ENCODE data around the gene RAD51B. TPM values are rescaled to one million over a fixed set of nuclear protein-coding genes. Genes with fewer than 3 reads are reported as not detected.

Gene RAD51B
- polyA plus RNA-seq, 1 donor = 7.3 TPM

- DNase-seq (ENCODE audit: low read depth) = no peak
Observed at GRCh38 chr14:68546839-68547238, 727.3 kb downstream of the RAD51B start.

DNA sequence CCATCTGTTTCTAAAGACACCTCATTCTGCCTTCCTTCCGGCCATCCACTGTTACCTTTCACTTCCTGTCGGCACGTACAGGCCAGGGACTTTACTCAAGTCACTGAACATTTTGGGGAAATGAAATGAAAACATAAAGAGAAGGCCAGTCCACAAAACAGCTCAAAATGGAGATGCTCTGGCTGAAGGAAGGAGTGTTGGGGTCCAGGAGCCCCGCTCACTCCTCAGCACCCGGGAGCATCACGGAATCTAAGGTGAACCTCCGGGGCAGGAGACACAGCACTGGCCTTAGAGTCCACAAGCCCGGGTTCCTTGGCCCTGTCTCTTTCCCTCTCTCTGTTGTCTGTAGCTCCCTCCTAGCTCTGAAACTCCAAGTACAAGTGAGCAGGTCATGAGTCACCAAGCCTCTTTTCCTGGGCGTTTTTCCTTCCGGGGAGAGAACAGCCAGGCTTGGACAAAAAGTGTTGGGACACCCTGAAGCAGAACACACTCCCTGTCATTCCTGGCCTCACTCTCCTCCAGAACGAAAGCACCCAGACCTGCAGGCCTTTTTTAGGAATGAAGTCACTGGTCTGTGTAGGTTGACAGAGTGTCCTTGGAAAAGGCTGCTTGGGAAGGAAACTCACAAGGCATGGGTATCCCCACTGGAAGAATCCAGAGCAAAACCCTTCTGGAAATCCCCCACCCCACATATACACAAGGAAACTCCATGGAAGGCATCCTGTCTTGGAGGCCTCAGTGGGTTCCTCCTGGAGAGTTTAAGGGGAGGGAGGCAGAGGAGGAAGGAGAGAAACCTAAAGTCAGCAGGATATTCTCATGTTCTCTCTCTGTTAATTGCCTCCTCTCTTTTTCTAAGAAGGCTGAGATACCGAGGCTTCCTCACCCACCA is 728.0 kb downstream of the RAD51B start:
- DNase-seq (ENCODE audit: low read depth) = no peak

GRCh38 chr14:68548194-68549076 is 728.9 kb downstream of the RAD51B start:
- DNase-seq (ENCODE audit: low read depth) = peak; percentile 74

DNA sequence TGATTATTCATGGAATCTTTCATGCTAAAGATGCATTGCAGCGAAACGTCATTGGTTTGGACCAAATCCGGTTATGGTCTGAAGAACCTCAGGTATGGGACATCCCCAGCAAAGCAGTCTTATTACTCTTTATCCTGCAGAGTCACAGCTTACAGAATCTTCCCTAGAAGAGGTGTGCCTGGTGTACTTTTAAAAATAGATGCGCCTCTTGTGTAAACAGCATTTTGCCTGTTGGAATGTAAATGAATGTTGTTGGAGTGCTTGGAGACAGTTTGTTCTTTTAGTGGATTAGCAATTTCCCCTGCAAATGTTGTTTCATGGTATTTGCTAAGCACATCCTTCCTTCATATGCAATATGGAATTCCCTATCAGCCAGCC is 730.7 kb downstream of the RAD51B start:
- no peak for DNase-seq (ENCODE audit: low read depth)

DNA sequence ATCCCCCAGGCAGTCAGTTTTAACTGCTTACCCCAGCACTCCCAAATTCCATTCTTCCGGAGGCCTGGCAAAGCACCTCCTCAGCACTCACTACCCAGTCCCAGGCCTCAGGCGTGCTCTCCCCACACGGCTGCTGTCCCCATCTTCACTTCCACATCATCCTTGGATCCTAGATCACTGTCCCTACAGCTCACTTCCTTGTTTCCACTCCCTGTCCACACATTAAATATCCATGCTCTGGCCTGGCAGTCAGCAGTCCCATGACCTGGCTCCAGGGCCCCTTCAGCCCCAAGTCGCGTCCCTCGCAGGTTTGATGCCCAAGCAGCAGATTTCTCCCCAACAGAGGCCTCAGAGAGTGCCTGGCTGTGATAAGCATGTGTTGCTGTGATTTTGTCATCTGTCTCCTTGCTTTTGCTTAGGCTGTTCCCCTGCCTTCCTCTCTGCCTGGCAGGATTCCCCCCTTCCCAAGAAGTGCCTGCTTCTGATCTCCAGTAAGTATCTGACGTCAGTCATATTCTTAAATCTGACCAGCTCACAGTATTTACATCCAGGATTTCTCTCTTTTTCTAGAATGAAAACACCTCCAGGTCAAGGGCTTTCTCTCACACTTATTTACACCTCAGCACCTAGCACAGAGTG is 731.6 kb downstream of the RAD51B start:
- no peak for DNase-seq (ENCODE audit: low read depth)

DNA sequence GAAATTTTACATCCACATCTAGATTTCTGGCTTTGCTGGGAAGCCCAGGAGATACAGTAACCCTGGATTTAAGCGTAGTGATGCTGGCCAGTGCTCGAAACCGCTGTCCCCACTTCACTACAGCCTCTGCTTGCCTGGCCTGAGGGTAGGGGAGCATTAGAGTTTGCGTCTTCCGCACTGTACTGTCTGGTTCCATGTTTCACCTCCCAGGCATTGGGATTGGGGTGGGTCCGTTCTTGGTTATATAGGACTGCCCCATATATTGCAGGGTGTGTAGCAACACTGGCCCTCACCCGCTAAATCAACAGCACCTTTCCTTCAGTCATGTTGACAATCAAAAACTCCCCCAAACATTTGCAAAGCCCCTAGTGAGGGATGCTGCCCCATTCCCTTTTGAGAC is 732.5 kb downstream of the RAD51B start:
- DNase-seq (ENCODE audit: low read depth) = no peak

- no peak for DNase-seq (ENCODE audit: low read depth)
Observed at GRCh38 chr14:68552602-68553001, 733.0 kb downstream of the RAD51B start.

DNA sequence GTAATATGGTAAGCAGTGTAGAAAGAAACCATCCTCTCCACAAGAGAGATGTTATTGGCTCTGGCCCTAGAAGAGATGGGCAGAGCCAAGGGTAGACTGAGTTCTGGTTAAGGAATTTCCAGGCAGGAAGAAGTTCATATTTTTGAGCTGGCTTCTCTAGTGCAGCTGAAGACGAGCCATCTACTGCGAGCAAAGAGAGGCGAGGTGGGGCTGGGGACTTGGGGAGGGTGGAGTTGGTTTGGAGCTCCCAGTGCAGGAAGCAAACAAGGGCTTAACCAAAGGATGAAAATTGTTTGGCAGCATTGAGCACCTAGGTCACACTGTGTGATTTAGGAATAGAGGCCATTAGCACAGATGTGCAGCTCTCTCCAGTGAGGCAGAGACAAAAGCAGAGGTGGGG is 733.7 kb downstream of the RAD51B start:
- DNase-seq (ENCODE audit: low read depth) = no peak

- DNase-seq (ENCODE audit: low read depth) = no peak
Observed at GRCh38 chr14:68554231-68554630, 734.7 kb downstream of the RAD51B start.

GRCh38 chr14:68556253-68556652 is 736.7 kb downstream of the RAD51B start:
- DNase-seq (ENCODE audit: low read depth) = no peak

DNA sequence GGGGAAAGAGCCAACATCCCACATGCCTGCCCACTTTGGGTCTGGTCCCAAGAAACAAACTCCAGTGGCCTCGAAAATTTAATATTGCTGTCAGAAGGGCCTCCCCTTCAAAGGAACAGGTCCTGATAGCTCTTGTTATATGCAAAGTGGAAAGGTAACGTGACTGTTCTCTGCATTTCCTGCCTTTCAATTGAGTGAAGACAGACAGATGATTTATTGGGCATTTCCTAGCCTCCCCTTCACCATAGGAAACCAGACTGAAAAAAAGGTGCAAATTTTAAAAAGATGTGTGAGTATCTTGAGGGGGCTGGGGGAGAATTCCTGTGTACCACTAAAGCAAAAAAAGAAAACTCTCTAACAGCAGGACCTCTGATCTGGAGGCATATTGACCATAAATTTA is 738.1 kb downstream of the RAD51B start:
- no peak for DNase-seq (ENCODE audit: low read depth)

DNA sequence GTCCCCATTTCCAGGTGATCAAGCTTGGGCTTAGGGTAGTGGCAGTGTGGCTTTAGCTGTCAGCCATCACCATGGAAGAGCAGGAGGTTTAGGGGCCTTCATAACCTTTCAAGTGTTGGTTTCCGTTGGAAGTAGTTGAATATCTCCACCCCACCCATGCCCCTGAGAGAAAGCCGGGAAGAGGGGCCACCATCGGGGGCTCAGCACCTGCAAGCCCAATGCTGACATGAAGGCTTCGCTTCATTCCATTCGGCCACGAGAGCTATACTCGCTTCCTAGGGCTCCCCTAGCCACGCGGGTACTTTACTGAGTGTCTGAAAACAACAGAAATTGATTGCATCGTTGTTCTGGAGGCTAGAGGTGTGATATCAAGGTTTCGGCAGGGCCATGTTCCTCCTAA is 738.5 kb downstream of the RAD51B start:
- DNase-seq (ENCODE audit: low read depth) = no peak

- DNase-seq (ENCODE audit: low read depth) = no peak
Observed at GRCh38 chr14:68559949-68560348, 740.4 kb downstream of the RAD51B start.

DNA sequence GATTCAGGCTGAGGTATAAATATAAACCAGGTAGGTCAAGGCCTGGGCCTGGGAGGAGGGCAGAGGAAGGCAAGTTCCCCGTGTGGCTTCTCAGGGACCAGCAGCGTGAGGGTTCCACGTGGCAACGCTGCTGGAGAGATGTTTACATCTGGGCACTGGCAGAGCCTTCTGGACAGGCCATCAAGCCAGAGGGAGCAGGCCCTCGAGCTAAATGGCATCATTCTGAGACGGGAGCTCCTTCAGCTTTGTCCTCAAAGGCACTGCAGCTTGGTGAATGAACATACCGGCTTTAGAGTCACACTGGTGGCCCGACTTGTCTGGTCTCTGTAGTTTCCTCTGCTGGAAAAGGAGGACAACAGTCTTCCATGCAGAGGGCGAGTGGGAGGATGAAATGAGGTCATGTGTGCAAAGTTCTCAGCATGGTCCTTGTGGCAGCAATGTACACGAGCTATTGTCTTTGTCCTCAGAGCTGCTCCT is 742.0 kb downstream of the RAD51B start:
- DNase-seq (ENCODE audit: low read depth) = no peak

GRCh38 chr14:68562911-68563250 is 743.3 kb downstream of the RAD51B start:
- no peak for DNase-seq (ENCODE audit: low read depth)

DNA sequence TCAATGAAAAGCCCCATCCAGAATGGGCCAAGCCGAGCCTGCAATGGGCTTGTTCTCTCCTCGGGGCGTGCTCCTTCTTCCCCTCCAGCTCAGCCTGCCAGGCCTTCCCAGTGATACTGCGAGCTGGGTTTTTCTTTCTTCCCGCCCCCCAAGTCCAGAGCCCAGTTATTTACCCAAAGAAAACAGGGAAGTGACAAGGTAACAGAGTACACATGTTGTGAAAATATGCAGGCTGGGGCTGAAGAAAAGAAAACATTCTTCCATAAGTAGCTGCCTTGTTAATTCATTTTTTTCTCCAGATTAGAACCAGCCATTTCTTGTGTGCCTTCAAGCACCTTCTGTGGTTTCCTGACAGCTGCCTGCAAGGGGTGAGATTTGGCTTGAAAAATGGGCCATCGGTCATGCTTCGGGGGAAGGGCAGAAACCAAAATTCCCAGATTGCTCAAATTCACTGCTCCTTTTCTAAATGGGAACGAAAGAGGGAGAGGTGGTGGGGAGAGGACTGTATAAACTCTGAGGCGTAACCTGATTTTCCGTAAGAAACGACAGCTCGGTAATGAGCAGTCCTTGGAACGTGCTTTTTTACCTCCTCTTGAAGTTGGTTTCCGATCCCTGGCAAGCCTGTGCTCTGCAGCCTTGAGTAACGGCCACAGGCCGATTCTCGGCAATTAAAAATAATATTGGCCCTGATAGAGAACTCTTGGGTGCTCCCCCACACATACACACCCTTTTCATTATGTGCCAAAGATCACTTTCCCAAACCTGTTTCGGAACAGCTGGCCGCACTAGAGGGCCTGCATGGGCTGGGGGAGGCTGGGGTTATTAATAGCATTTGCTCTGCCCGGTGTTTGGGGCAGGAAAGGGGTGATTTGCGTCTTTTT is 743.9 kb downstream of the RAD51B start:
- no peak for DNase-seq (ENCODE audit: low read depth)

GRCh38 chr14:68564191-68564825 is 744.7 kb downstream of the RAD51B start:
- DNase-seq (ENCODE audit: low read depth) = no peak

DNA sequence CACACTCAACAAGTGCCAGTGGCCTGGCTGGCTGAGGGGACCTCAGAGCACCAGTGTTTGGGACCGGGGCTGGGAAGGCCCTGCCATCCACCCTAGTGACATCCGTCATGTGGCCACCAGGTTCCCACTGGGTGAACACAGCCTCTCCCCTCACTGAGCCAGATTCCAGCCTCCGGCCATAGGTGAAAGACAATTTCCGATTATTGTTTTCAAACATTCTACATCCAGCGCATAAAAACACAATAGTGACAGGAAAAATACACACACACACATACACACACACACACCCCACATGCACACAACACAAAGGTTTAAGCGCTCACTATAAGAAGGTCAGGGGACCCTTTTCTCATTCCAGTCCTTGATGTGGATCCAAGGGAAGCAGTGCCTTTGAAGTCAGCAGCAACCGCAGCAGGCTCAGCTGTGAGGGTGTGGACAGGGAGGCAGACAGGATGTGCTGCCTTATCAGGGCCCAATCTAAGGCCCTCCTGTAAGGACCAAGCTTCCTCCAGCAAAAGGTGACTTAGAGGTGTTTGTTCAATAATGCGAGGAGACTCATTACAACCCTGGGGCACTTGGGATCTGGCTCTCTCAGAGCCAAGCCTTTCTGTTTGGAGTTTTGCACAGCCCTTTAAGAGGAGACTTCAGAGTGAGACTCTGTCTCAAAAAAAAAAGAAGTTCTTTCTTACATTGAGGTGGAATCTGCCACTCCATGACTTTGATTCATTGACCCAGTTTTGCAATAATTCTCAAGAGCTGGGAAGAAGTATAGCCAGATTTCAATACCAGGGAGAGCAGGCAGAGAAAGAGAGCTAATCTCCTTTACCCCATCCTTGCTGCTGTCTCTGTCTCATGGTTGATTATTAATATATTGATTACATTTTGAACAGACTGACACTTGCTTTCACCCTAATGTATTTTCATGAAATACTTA is 745.5 kb downstream of the RAD51B start:
- DNase-seq (ENCODE audit: low read depth) = no peak

DNA sequence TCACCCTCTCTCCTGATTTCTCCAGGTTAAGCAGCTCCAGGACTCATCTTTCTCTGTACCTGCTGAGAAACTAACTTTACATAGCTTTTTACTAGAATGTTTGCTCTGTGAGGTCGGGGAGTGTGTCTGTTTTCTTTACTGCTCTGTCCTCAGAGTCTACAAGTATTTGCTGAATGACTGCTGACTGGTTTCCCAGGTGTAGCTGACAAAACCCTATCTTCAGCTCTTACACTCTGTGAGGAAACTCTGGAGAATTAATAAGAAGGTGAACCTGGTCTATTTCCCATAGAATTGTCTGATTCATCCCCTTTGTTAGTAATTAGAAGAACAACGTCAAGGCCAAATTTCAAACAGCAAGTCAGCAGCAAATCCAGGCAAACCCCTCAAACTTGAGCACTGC is 746.5 kb downstream of the RAD51B start:
- no peak for DNase-seq (ENCODE audit: low read depth)
